ENCODE data around the gene BRMS1L.

BRMS1L gene

DNA sequence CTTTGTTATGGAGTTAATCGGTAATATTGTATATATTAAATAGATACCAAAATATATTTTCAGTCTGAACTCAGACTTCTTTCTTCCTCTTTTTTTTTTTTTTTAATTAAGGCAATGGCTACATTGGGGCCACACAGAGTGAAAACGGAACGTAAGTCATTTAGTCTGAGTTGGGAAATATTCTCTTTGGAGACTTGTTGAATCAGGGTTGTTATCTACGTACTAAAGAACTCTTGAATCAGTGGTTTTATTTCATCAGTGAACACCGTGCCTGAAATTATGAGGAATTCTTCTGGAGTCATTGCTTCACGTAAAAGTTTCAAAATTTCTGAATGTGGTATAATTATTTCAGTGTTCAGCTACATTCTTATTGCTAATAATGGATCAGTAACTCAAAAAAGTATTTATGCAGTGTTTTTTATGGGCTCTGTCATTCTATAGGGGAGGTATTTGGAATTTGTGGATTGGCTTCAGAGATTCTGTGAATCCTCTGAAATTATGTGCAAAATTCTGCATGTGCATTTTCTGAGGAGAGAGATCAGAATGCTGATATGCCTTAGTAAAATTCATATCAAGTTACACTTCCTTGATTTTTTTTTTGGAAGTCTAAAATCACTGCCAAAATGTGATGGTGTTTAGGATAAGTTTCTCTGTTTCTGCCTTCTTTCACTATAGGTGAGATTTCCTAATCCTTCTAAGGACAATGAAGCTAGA lies 39.6 kb downstream of the BRMS1L start:
- no peak for DNase-seq (ENCODE audit: low spot score)

DNA sequence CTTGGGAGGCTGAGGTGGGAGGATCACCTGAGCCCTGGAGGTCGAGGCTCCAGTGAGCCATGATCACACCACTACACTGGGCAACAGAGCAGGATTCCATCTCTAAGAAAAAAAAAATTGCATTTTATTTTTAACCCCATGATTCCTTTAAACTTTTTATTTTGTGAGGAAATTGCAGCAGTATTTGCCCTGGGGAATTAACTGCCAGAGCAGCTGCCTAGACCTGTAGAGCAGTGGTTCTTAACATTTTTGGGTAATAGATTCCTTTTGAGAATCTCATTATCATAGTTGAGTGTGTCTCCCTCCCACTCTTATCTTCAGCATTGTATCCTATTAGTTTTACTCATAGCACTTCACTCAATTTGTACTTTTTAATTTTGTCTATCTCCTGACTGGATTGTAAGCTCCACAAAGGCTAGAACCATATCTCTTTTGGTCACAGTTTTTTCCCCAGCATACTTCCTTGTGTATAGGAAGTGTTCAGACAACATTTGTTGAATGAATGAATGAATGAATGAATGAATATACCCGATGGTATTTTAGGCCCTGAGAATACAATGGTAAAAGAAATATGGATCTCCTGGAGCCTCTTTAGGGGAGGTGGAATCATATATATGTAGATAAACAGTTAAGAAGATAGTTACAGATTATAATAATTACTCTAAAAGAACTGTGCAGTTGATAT lies 40.6 kb downstream of the BRMS1L start:
- DNase-seq (ENCODE audit: low spot score): no peak

DNA sequence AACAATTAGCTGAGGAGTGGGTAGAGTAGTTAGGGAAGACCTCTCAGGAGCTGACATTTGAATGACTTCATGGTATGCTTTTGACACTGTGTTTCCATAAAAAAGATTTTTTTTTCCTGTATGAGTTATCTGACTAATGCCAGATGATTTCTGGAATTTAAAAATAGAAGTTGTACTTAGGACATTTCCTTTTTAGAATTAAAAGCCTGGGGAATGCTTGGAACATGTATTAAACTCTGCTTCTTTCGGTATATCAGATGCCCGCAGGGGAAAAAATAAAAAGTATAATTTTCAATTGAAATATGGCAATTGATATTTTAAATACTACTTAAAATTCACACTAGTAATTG lies 41.1 kb downstream of the BRMS1L start:
- DNase-seq (ENCODE audit: low spot score): no peak

DNA sequence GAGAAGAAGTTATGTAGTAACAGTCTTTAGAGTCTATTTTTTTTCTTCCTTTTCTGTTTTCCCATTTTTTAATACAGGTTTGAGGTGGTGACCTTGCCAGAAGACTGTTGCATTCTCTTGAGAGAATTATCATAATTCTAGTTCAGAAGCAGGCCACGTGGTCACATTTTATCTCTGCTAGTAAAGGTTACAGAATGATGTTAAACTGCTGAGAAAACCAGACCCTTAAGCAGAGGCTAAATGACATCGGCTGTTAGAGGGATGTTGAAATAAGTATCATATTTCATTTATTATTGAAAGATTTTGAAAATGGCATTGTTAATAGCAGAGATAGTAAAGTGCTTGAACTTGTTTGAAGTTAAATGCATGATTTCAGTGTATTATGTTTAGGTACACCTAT lies 49.2 kb downstream of the BRMS1L start:
- DNase-seq (ENCODE audit: low spot score): no peak

DNA sequence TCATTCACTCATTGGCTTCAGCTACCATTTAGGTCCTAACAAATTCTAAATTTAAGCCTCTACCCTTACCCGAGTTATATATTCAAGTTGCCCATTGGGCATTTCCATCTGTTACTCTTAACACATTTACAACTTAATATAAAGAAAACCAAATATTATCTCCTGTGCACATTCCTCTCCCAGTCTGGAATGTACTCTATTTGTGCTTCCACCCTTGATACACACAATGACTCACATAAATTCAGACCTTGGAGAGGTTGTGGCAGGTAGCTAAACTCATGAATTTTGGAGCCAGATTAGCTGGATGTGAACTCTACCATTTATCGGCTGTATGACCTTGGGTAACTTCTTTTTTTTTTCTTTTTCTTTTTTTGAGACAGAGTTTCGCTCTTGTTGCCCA lies 51.1 kb downstream of the BRMS1L start:
- DNase-seq (ENCODE audit: low spot score): no peak

DNA sequence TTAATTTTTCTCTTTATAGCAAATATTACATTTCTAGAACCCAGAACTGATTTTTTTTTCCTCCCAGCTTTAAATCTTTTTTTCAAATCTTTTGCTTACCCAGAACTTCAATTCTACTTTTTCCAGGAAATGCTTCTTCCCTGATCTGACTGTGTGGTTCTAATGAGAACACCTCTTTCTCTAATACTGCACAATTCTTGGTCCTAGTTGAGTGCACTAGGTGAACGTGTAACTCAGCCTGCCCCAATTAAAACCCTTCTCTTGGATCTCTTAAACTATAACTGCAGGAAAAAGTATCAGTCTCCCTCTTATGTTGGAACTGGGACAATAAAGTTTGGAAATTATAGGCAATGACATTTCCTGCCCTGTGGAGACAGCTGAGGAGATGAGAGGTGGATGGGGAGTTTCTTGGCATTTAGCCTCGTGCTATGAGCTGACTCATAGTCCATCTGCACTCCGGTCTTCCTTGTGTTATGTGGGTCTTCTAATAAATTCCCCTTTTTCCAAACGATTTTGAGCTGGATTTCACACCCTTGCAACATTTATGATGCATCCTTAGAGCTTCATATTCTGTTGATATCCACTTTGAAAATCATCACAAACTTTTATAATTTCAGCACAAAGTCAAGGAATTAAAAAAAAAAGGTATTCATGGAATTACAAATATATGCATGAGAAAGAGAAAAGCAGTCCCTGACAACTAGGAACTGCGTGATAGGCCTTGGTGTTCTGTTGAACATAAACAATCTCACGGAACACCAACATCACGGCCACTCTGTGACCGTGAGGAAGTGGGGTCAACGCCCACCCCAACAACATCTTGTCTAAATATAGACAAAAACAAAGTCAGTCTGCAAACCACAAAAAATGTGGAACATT lies 52.4 kb downstream of the BRMS1L start:
- DNase-seq (ENCODE audit: low spot score): peak; percentile 86

DNA sequence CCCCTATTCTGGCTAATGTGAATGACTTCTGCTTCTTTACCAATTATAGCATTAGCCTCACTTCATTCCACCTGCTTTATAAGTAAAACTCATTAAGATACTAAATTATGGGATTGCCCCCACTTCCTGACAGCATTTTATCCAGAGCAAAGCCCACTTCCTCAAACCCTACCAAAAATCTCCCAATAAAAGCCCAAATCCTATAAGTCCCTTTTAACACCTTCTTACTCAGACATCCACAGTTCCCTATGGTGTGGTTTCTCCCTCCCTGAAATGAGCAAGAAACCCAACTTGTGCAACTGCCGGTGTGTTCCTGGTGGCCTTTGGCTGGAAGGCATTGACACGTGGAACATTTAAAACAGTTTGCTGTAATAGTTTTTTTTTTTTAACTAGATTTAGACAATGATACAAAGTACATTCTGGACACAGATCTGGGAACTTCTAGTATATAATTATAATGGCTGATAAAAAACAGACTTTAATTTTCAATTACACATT lies 53.1 kb downstream of the BRMS1L start:
- no peak for DNase-seq (ENCODE audit: low spot score)

DNA sequence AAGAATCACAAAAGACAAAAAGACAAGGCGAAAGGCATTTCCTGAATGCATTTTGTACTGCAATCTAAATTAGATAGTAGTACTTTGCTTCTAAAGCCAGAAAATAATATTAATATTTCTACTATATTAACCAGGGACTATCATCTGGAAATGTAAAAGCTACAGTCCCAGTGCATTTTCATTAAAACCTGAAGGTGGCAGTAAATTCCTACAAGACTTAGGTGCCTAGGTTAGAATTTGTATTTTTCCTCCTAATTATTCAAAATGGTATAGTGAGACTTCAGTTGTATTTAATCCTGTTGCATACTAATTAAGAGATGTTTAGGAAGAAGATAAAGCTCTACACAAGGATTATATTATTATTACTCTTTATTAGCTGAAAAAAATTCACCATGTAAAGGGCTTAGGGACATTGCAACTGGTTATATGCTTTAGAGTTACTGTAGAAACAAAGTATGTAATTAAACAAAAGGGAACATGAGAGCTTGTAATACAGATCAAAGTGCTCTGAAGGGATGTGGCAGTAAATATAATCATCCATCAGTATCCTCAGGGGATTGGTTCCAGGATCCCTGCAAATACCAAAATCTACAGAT lies 53.6 kb downstream of the BRMS1L start:
- peak; percentile 12 for DNase-seq (ENCODE audit: low spot score)

DNA sequence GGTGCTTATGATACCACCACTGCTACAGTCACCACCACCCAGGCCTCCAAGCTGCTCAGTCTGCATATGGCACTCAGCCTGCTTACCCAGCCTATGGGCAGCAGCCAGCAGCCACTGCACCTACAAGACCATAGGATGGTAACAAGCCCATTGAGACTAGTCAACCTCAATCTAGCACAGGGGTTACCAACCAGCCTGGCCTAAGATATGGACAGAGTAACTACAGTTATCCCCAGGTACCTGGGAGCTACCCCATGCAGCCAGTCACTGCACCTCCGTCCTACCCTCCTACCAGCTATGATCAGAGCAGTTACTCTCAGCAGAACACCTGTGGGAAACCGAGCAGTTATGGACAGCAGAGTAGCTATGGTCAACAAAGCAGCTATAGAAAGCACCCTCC lies 55.1 kb downstream of the BRMS1L start:
- DNase-seq (ENCODE audit: low spot score): no peak

DNA sequence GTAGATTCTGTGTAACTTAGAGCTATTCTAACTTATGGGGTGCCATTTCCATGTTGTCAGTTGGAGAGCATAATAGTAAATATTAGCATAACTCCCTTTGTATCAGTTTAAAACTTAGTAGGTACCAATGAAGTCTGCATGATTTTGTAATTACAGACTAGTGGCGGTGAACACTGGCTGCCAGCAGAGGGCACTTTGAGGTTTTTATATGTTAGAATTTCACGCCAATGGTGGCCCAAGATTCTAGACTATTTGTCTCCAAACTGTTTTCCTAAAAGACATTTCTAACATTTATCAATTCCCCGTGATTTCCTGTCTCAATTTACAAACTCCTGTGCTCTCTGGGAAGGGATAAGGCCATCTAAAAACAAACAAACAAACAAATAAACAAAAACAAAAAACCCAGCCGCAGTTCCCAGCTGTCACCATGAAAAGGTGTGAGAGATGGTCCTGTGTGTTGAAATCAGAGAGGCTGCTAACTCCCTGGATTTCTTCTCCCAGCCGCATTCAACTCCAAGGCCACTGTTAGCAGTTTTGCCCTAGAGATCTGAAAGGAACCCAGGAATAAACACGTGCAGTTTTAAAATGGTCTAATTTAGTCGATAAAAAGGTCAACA lies 57.6 kb downstream of the BRMS1L start:
- DNase-seq (ENCODE audit: low spot score): peak; percentile 28

DNA sequence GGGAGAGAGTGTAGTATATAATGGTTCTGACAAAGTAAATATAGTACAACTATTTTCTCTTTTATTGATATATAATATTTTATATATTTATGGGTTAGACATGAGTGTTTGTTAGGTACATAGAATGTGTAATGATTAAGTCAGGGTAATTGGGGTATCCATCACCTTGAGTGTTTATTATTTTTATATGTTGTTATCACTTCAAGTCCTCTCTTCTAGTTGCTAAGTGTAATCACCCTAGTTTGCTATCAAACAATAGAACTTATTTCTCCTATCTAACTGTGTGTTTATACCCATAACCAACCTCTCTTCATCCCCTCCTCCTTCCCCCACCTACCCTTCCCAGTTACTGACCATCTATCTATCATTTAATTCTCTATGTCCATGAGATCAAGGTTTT lies 64.2 kb downstream of the BRMS1L start:
- DNase-seq (ENCODE audit: low spot score): no peak

DNA sequence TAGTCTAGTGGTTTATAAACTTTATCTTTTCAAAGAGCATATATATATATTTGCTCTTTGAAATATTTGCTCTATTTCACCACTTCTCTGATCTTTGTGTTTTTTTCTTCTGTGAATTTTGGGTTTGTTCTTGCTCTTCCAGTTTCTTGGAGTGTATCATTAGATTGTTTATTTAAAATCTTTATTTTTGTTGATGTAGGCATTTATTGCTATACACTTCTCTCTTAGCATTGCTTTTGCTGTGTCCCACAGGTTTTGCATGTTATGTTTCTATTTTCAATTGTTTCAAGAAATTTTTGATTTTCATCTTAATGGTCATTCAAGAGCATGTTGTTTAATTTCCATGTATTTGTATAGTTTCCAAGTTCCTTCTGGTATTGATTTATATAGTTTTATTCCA lies 69.1 kb downstream of the BRMS1L start:
- DNase-seq (ENCODE audit: low spot score): no peak

DNA sequence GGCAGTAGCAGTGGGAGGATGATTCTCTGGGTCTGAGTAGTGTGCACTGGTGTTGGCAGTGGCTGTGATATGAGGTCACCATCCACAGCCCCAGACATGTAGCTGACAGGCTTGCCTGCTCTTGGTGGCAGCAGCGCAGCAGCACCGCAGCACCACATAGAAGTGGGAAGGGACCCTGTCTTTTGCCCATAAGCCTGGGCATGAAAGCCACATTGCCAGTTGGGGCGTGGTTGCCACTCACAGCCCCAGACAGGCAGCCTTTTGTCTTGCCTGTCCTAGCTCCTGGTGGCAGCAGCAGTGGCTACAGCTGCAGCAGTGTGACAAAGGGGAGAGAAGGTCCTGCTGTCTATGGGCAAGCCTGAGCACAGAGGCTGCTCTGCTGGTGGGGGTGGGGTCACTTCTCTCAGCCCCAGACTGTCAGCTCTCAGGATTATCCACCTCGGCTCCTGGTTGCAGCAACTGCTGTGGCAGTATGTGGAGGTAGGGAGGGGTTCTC lies 71.5 kb downstream of the BRMS1L start:
- no peak for DNase-seq (ENCODE audit: low spot score)

DNA sequence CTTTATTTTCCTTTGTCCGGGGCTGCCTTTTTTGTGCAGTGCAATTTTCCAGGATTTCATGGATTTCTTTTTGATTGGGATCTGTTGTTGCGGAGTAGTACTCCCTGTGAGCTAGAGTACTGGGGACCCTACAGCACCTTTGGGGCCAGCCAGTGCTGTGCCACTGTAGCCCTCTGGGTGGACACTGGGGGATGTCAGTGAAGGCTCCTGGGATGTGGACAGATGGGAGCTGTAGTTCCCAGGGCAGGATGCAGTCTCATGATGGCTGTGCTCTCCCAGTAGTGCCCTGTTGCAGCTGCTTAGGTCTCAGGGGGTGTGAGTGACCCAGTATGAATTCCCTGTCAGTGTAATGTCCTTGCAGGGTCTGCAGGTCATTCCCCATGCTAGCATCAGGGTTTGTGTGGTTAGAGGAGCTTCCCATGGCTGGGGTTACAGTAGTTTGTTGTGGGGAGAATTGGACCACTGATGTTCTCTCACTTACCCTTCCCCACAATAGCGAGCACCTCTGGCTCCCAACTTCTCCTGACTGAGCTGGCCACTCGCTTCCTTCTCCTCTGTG lies 72.2 kb downstream of the BRMS1L start:
- DNase-seq (ENCODE audit: low spot score): no peak

DNA sequence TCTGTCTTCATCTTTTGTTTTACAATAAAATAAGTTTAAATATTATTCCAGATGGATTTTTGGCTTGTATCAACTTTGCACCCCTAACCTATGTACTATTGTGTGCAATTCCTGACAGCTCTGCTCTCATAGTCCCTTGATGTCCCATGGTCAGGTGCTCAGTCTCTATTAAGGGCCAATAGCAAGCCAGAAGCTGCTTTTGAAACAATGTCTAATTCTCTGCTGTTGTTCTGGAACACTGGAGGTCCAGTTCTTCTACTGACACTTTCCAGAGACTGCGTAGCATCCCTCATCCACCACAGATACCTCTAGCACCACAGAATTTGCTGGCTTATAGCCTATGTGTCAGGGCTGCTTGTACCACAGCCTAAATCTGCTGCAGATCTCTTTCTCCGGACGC lies 74.6 kb downstream of the BRMS1L start:
- DNase-seq (ENCODE audit: low spot score): no peak

DNA sequence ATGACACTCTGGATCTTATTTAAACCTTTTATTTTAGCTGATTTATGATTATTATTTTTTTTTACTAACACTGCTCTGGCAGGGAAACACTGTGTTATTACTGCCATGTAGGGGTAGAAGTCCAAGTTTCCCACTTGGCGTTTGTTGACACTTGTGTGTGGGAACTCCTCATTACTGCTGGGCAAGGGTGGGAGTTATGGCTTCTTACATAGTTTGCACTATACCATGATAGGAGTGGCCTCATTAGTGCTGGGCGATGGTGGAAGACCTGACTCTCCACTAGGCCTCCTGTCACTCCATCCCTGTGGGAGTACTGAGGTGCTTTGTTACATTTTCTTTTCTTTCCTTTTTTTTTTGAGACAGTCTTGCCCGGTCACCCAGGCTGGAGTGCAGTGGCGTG lies 83.5 kb downstream of the BRMS1L start:
- DNase-seq (ENCODE audit: low spot score): no peak

DNA sequence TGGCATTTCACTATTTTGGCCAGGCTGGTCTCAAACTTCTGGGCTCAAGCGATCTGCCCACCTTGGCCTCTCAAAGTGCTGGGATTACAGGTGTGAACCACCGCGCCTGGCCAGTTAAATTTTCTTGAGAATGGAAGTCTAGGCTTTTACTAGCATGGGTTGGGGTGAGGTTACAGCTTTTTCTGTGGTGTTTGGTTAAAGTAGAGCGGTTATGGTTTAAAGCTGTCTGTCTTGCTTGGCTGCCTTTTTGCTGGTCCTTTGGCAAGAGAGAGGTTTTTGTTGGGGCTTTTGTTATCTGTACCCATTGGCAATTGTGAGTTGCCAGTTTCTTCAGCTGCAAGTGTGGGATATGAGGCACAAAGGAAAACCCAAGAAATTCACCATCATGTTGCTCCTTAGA lies 84.1 kb downstream of the BRMS1L start:
- DNase-seq (ENCODE audit: low spot score): no peak

DNA sequence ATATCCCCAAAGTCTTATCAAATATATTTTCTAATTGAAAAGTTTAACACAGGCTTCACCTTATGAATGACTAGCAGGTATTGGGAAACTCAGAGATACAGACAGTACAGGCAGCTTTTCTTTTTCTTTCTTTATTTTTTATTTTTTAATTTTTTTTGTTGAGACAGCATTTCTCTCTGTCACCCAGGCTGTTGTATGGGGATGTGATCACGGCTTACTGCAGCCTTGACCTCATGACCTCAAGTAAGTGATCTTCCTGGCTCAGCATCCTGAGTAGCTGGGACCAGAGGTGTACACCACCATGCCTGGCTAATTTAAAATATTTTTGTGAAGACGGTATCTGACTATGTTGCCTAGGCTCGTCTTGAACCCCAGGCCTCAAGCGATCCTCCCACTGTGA lies 85.0 kb downstream of the BRMS1L start:
- no peak for DNase-seq (ENCODE audit: low spot score)

DNA sequence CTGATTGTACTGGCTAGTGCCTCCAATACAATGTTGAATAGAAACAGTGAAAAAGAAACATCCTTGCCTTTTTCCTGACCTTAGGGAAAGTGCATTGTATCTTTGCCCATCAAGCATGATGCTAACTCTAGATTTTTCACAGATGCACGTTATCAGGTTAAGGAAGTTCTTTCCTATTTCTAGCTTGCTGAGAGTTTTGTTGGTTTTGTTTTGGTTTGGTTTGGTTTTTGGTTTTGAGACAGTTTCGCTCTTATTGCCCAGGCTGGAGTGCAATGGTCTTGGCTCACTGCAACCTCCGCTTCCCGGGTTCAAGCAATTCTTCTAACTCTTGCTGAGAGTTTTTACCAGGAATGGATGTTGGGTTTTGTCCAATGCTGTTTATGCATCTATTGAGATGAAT lies 89.0 kb downstream of the BRMS1L start:
- DNase-seq (ENCODE audit: low spot score): no peak

DNA sequence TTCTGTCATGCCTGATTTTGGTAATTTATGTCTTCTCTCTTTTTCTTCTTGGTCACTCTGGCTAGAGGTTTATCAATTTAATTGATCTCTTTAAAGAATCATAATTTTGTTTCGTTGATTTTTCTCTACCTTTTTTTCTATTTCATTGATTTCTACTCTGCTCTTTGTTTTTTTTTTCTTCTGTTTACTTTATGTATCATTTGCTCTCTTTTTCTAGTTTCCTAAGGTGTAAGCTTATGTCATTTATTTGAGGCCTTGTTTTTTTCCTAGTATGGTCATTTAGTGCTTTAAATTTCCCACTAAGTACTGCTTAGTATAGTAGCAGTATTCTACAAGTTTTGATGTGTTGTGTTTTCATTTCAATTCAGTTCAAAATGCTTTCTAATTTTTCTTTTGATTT lies 89.6 kb downstream of the BRMS1L start:
- no peak for DNase-seq (ENCODE audit: low spot score)

Data from AG08395 (cell line).